Measurements from ENCODE around the gene LANCL2. TPM values are rescaled to one million over a fixed set of nuclear protein-coding genes. Genes with fewer than 3 reads are reported as not detected.

The LANCL2 gene
- total RNA-seq, 1 experiment from 2014 or later = 14.3 TPM

GRCh38 chr7:55452971-55453370 lies 87.8 kb downstream of the LANCL2 start:
- no peak for DNase-seq (ENCODE audit: unreplicated experiment)
- no peak for TF ChIP-seq CTCF (IDR thresholded peaks at IDR 0.05; ENCODE audit: unreplicated experiment)
- Mint-ChIP-seq H3K27me3 (ENCODE audit: insufficient read depth, unreplicated experiment) (no peaks in the 10 kb centered on the region), H3K27ac (ENCODE audit: low read depth, unreplicated experiment) (no peak overlapping the region), H3K9me3 (ENCODE audit: unreplicated experiment) (no peaks in the 10 kb centered on the region), H3K4me1 (ENCODE audit: insufficient read depth, unreplicated experiment) (no peaks in the 10 kb centered on the region), H3K36me3 (ENCODE audit: insufficient read depth, unreplicated experiment) (peaks cover 6% of the 10 kb centered on the region), H3K4me3 (ENCODE audit: unreplicated experiment) (no peak overlapping the region)
- POLR2A ChIA-PET = no interaction called here
- CTCF ChIA-PET = interaction anchor here (0.6 to 1.0 kb wide), 4 partner anchors 29 to 295 kb away, joined by 3 read pairs; no protein-coding TSS in a partner anchor
- no TSS peak for BruUV-seq (replicated peaks)
- intact Hi-C loops (cut with micrococcal nuclease) = no loop called here

- Mint-ChIP-seq H3K4me3 (ENCODE audit: unreplicated experiment) (no peak overlapping the region), H3K36me3 (ENCODE audit: insufficient read depth, unreplicated experiment) (no peaks in the 10 kb centered on the region), H3K4me1 (ENCODE audit: insufficient read depth, unreplicated experiment) (no peaks in the 10 kb centered on the region), H3K27me3 (ENCODE audit: insufficient read depth, unreplicated experiment) (no peaks in the 10 kb centered on the region), H3K9me3 (ENCODE audit: unreplicated experiment) (peaks cover 37% of the 10 kb centered on the region), H3K27ac (ENCODE audit: low read depth, unreplicated experiment) (no peak overlapping the region)
- ChIA-PET POLR2A (no interaction called here), CTCF (no interaction called here)
- no peak for DNase-seq (ENCODE audit: unreplicated experiment)
- intact Hi-C loops (cut with micrococcal nuclease) = no loop called here
- no TSS peak for BruUV-seq (replicated peaks)
- TF ChIP-seq CTCF (IDR thresholded peaks at IDR 0.05; ENCODE audit: unreplicated experiment) = no peak
Measured at GRCh38 chr7:55457801-55458200, 92.7 kb downstream of the LANCL2 start.

- ChIA-PET CTCF (no interaction called here), POLR2A (interaction anchor here (0.7 kb wide), 1 partner anchor 37 kb away, joined by 3 read pairs; no protein-coding TSS in a partner anchor)
- TF ChIP-seq CTCF (IDR thresholded peaks at IDR 0.05; ENCODE audit: unreplicated experiment) = no peak
- H3K27me3 Mint-ChIP-seq (ENCODE audit: insufficient read depth, unreplicated experiment) = no peaks in the 10 kb centered on the region
- no peak overlapping the region for H3K4me3 Mint-ChIP-seq (ENCODE audit: unreplicated experiment)
- intact Hi-C loops (cut with micrococcal nuclease) = no loop called here
- peaks cover 37% of the 10 kb centered on the region for H3K9me3 Mint-ChIP-seq (ENCODE audit: unreplicated experiment)
- H3K27ac Mint-ChIP-seq (ENCODE audit: low read depth, unreplicated experiment) = no peak overlapping the region
- H3K36me3 Mint-ChIP-seq (ENCODE audit: insufficient read depth, unreplicated experiment) = no peaks in the 10 kb centered on the region
- DNase-seq (ENCODE audit: unreplicated experiment) = no peak
- H3K4me1 Mint-ChIP-seq (ENCODE audit: insufficient read depth, unreplicated experiment) = no peaks in the 10 kb centered on the region
- BruUV-seq (replicated peaks) = no TSS peak
Measured at GRCh38 chr7:55458351-55458750, 93.2 kb downstream of the LANCL2 start.

- Mint-ChIP-seq H3K27me3 (ENCODE audit: insufficient read depth, unreplicated experiment) (no peaks in the 10 kb centered on the region), H3K36me3 (ENCODE audit: insufficient read depth, unreplicated experiment) (peaks cover 19% of the 10 kb centered on the region), H3K4me1 (ENCODE audit: insufficient read depth, unreplicated experiment) (no peaks in the 10 kb centered on the region), H3K4me3 (ENCODE audit: unreplicated experiment) (no peak overlapping the region), H3K27ac (ENCODE audit: low read depth, unreplicated experiment) (no peak overlapping the region), H3K9me3 (ENCODE audit: unreplicated experiment) (peaks cover 36% of the 10 kb centered on the region)
- TF ChIP-seq CTCF (IDR thresholded peaks at IDR 0.05; ENCODE audit: unreplicated experiment) = no peak
- BruUV-seq (replicated peaks) = no TSS peak
- ChIA-PET CTCF (no interaction called here), POLR2A (no interaction called here)
- no peak for DNase-seq (ENCODE audit: unreplicated experiment)
- intact Hi-C loops (cut with micrococcal nuclease) = no loop called here
Measured at GRCh38 chr7:55463686-55464262, 98.6 kb downstream of the LANCL2 start.

Measured in MCF 10A (cell line).